Endothelial cell of hepatic sinusoid (primary cell): ENCODE results near the gene NKX2-1.

Experiments
- in situ Hi-C: cut with HindIII; loops from 2 replicates; pipeline ENCODE4 v1.10.0; 2017; ENCODE audit warnings: low sequenced_read_pairs

NKX2-1 gene

DNA sequence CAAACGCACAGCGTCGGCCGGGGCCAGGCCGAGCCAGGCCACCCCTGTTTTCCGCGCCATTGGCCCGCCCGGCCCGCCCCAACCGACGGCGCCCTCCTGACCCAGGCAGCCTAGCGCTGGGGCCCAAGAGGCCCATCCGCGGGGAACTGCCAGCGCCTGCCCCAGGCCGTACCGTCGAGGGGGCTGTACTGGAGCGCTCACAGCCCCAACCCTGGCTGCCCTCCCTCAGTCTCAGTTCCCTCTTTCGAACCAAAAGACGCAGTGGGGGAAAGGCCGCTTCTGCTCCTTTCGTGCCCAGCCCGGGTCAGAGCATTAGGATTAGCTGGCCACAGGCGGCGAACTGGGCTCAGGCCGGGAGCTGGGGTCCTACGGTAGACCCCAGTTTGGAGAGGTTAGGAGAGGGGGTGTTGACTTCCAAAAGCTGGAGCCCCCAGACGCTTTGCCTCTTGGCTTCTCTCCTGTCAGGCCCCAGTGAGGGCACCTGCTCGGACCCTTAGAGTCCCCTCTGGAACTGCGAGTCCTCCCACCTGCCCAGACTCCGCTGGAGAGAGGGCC is 1.9 kb downstream of the NKX2-1 start:
- in situ Hi-C loops = no loop called here

DNA sequence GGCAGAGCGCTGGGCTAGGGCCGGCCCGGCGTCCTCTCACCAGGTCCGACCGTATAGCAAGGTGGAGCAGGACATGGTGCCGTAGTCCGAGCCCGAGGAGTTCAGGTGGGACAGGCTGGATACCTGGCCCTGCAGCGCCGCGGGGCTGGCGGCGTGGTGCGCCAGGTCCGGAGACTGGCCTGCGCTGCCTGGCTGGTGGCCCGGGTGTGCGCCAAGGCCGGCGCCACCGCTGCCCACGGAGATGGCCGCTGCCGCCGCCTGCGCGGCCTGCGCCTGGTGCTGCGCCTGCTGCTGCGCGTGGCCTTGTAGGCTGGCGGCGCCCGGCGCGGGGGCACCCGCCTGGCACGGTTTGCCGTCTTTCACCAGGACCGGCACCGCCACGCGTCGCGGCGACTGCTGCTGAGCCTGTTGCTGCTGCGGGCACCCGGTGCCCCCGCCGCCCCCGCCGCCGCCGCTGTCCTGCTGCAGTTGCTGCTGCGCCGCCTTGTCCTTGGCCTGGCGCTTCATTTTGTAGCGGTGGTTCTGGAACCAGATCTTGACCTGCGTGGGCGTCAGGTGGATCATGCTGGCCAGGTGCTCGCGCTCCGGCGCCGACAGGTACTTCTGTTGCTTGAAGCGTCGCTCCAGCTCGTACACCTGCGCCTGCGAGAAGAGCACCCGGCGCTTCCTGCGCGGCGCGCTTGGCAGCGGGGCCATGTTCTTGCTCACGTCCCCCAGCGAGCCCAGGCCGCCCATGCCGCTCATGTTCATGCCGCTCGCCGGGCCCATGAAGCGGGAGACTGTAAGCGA is 2.6 kb downstream of the NKX2-1 start:
- in situ Hi-C loops = no loop called here

DNA sequence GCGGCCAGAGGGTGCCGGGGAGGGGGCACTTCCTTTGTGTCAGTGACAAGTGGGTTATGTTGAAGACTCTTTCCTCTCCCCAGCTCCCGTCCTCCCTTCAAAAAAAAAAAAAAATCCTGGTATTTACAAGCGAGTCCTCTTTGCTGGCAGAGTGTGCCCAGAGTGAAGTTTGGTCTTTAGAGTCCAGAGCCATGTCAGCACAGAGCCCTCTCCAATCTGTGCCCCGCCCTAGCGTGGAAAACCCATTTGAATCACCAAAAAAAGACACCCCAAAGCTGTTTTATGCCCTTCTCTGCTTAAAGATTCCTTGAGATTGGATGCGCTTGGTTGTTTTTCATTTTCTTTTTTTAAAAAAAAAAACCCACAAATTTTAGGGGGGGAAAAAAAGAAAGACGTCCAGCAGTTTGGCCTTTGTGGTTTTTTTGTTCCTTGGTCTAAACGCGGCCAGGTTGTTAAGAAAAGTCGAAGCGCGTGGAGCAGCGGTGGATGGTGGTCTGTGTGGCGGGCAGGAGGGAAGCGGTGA is 3.3 kb downstream of the NKX2-1 start:
- in situ Hi-C loops = no loop called here

DNA sequence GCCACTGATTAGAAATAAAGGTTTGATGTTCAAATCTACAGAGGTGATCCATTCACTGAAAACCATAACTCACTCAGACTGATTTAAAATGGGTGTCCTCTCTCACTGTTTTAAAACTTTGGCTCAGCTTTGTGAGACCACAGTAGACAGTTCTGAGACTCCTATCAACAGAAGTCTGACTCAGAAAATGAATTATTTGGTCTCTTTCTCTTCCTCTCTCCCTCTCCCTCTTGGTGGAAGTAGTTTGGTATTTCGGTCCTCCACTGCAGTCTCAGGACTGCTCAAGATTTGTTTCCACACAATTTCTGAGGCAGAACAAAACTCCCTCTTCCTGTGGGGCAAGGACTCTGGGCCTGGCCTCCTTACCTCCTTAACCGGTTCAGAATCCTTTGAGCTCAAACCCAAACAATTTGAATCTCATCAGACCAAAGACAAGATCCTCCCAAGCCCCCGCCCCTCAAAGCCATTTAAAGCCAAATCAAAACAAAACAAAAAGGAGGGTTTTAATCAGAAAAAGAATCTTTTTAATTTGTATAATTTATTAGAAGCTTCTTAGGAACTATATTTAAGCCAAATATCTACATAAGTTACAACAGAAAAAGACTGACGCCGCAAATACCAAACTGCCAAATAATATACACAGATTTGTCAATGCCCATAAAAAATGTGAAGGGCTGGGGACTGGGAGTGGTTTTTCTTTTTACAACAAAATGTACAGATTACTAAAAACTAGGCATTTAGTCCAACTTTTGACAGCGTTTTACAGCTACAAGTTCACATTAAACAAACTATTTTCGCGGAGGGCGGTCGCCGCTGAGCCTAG is 3.9 kb downstream of the NKX2-1 start:
- in situ Hi-C loops = no loop called here

DNA sequence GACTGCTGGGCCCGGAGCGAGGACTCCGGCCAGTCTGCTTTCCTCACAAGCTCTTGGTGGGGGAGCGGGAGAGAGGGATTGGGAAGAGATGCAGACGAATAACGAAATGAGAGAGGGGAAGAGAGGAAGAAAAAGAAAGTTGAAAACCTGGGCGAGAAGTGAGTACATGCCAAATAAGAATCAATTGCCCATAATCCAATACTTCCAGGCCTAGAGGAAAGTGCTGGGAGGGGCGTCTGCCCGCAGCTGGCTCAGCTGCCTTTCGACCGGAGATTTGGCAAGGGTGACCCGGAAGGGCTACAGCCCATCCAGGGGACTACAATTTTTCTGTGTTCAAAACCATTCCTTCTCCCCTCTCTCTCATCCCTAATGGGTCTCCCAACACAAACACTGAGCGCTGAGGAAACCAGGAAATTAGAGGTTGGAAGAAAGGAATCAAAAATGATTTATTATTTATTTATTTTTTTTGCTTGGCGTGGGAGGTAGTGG is 4.9 kb downstream of the NKX2-1 start:
- in situ Hi-C loops = no loop called here

DNA sequence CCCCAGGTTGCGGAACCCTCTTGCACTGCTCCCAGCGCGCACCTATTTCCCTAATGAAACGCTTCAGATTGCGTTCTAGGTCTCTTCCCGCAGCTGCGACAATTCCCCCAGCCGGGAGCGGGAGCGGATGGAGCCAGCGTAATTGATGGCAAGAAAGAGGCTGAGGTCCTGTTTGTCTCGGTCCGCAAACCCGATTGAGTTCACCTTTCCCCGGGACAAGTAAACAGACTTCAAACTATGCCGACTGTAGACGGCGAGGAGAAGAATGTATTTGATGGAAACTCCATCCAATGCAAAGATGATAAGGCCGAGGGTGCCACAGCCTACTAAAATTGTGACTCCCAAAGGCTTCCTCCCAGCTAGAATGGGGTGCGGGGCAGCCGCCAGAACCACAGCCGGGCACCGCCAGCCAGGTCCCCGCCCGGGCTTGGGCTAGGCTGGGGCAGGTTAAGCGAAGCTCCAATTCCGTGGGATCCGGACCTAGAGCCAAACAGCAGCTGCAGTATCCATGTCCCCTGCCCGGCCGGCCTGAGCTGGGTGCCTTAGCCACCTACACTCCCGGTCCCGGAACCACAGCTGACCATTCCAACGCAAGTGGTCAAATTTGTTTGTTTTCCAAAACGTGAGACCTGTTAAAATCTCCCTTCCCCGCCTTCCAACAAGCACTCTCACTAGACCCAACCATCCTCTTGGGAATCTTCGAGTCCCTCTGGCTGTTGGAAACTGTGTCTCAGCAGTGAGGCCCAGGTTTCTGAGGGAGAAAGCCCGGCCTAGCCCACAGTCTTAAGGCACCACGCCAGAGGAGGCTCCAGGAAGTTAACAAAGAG is 5.5 kb downstream of the NKX2-1 start:
- in situ Hi-C loops = no loop called here

DNA sequence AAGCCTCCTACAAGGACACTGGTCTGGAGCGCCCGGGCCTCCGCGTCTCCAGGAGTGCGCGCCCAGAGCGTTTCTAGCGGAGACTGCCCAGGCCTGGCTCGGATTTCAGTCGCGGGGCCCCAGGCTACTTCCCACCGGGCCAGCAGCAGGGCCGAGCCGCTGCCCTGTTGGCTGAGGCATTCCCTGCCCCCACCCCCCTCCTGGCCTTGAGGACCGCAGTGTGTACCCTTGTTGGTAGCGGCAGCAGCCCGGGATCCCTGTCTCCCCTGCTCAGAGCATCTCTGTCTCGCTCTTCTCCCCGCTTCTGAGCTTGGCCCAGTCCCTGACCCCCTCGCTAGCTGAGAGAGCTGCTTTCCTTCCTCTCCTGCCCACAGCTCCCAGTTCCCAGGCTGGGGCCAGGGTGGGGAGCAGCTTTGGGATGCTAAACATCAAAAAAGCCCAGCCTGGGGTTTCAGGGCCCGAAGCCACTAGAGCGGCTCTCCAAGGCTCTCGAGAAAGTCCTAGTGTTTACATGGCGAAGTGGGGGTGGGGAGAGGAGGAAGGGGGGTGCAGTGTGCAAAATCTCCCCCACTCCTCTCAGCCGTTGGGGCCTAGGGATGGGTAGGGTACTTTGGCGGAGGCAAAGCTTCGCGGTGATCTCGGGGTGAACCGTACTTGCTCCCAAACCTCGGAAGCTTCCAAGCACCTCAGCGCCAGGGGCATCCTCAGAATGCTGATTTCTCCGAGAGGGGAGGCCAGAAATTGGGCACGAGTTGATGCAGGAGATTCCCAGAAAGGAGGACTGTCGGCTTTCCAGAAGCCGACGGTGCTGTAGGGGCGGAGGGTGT is 6.4 kb downstream of the NKX2-1 start:
- in situ Hi-C loops = no loop called here

DNA sequence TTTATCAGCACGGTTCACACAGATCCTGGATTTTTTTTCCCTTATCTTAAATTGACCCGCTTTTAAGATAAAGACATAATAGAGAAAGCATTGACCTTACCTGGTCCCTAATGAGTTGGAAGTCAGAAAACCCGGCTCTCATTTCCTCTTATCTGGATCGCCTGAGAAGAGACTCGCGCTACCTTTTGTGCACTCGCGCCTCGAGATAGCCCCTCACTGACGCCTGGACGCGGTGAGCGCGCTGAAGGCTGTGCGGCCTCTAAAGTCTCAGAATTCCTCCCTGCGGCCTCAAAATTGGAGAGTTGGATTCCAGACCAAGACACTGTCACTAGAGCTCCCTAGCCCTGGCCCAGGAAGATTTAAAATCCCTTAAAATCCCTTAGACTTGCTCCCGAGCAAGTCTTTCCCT is 7.0 kb downstream of the NKX2-1 start:
- in situ Hi-C loops = no loop called here

DNA sequence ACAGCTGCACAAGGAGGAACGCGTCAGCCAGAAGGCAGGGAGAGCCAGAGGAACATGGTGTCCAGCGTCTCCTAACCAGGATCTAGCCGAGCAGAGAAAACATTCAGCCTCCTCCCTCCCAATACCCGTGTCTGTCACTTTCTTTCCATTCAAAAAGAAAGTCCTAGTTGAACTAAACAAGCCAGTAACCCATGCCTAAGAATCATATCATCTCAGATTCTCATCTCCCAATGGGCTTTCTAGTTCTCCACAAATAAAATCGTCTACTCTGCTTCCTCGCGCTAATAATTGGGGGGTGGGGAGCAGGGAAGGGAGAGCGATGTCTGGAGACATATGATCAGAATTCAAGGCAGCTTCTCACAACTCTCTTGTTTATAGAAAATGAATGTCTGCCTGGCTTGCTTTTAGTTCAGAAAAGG is 7.4 kb downstream of the NKX2-1 start:
- in situ Hi-C loops = no loop called here

DNA sequence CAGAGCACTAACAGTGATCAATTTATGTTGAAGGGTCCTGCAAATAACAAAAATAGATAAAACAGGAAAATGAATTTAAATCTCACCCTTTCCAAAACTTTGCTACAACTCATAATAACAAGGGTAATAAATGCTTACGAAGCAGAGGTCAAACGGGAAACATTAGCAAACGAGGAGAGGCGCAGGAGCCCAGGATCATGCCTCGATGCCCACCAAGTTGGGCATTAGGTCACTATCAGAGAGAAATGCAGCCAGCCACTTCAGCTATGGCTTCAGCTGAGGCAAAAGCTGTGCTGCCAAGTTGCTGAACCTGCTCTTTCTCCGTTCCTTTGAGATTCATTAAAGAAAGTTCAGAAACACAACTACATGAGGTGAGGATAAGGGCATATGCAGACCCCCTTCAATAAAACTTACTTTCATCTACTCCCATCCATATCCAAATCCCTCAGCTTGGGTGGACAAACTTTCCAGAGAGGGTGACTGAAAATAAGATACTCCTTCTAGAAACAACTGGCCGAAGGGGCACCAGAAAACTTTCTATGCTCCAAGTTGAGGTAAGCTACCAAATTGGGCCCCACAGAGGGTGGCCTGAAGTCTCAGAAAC is 7.9 kb downstream of the NKX2-1 start:
- in situ Hi-C loops = no loop called here

DNA sequence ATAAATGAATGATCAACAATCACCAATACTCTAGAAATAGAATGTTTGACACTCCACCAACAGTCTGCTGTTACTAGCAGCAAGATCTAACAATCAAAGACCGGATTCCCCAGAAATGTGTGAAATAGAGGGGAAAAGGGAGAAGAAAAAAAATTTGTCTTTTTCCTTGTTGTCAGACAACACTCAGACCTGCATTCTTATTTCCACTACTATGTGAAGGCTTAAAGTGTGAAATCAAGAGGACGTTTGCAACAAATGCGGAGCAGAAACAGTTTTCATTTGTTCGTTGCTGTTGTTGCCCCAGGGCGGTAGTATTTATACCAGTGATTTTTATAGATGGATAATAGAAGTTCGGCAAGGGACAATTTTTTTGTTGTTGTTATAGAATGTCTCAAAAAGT is 9.2 kb downstream of the NKX2-1 start:
- in situ Hi-C loops = no loop called here

DNA sequence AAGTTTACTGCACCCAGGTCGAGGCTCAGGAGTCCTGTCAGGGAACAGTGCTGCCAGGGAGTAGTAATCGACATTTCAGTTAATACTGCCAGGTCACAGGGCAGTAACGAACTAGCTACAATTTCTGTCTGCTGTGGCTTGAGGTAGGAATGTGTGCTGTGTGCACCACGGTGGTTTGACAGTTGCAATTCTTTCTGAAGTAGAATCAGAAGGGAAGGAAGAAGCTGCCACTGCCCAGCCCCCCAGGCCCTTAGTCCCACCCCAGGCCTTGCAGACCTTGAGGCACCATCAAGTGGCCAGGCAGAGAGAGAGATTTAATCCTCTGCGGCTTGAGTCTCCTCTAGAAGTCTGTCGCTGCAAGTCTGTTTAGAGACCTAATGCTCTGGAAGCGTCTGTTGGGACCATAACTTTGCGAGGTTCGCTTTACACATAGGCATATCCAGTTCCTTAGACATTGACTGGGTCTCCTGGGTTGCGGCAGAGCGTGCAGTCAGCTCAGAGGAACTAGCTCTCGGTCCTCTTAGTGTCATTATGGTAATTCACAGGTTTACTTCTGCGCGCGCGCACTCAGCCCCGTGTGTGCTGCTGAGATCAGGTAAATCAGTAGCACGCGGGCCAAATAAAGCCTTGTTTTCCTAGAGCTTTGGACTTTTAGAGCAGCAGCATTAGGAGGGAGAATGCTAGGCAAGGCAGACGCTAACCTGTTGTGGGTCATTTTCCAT is 9.8 kb downstream of the NKX2-1 start:
- in situ Hi-C loops = no loop called here

DNA sequence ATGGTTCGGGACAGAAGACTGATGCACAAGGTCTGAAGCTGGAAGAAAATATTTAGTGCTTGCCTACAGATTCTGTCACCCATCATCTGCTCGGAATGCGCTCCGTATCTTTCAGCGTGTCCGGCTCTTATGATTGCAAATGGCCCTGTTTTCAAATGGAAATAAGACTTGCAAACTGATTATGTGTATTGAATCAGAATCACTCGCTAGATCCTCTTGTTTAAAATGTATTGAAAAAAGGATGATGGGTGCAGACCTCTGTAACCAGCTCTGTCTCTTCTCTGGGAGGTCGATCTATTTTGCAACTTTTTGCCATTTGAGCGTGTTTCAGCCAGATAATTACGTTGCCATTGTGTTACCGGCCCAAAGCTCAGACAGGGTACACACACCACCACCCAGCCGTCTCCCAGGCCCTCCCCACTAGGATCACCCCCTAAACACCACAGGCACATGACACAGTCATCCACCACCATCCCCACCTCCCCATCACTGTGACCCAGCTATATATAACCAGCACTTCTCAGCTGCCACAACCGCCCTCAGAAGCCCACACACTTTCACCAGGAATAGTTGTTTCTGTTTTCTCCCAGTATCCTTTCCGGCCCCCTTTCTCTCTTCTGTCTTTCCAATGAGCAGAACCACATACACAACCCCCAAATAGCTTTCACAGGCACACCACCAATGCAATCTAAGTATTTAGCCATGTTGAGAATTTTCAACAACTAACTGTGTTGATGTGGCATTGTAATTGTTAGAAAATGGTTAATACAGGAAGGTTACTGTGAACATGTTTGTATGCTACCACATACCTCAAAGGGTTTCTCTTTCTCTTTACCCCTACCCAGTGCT is 10.7 kb downstream of the NKX2-1 start:
- in situ Hi-C loops = no loop called here

DNA sequence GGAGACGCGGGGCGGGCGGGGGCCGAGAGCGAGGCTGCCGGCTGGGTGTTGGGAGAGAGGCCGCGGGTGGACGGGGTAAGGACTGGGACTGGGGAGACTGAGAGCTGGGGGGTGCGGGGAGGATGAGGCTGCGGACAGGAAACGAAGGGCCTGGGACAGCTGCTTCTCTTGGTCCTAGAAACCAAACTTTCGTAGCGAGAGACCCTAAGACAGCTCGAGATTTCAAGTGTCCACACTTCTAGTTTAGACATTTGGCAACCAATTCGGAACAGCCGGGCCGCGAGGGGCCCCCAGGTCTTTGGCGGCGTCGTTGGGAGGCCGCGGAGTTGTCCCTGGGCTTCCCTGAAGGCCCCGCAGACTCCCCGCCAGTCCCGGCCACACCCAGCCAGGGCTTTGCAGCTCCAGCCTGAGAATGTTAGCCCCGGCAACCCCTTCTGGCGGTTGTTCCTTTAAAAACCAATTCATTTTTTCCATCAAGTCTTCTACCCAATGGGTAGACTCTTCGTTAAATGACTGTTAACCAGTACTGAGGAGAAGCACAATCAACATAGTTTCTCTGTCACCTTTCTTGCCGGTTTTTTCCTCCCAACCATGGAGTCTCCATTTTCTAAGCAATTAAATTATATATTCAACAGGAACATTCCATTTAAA is 11.5 kb downstream of the NKX2-1 start:
- in situ Hi-C loops = no loop called here

DNA sequence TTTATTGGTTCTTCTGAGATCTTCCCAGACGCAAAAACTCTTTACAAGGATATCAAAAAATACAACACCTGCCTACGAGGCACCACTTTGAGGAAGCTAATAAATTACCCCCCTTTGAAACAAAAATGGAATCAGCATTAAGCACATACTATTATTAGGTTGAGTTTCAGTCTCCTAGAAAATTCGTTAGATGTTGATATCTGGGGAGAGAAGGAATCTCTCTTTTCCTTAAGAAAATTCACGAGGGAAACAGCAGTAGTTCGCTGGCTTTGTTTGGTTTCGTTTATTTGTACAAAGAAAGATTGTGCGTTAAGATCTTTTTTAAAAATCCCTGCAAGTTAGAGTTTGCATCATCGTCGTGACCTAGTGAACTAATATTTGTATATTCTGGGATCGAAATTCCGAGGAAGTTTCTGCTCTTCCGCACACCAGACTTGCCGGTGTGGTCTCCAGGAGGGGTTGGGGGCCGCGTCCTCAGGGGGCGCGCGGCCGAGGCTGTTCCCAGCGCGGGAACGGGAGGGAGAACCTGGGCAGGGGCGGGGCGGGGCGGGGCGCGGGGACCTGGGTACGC is 12.1 kb downstream of the NKX2-1 start:
- in situ Hi-C loops = no loop called here

DNA sequence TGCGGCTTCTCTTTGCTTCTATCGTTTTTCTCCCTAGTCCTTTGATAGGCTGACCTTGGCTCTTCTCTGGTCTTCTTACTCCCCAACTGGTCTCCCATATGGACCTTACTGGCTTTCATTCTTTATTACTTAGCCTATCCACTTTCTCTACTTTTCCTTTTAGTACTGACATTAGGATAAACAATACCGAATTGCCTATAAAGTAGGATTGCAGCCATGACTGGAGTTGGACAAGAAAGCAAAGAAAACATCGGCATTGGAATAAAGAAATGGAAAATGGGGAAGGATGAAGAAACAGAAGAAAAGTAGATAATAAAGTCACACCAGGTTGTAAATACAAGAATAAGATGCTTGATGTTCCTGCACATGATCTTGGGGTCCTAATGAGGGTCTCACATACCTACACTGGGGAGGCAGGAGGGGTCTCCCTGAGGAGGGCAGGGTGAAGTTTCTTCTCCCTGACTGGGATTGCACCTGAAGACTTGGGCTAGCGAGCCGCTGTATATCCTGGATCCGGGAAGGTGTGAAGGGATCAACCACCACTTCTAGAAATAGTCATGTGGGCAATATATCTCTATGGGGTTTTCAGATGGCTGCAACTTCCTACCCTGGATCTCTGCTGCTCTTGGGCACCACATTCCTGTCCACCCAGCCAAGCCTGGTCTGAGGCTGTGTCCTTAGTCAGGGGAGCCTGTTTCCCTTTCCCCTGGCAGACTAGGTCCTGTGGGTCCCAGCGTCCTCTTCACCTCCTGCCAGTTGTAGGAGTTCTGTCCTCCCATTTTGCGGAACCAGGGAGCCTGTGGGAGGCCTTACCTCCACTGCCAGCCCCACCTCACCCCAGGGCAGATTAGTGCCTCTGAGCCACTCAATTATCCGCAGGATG is 13.1 kb downstream of the NKX2-1 start:
- in situ Hi-C loops = no loop called here
